ENCODE results near the gene FAM171A1.

DNA sequence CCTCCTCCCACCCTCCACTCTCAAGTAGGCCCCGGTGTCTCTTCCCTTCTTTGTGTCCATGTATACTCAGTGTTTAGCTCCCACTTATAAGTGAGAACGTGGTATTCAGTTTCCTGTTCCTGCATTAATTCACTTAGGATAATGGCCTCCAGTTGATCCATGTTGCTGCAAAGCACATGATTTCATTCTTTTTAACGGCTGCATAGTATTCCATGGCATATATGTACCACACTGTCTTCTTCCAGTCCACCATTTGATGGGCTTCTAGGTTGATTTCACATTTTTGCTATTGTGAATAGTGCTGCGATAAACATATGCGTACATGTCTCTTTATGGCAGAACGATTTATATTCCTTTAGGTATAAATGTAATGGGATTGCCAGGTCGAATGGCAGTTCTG, 51.0 kb downstream of the FAM171A1 start:
- TF ChIP-seq, protein P1, sequence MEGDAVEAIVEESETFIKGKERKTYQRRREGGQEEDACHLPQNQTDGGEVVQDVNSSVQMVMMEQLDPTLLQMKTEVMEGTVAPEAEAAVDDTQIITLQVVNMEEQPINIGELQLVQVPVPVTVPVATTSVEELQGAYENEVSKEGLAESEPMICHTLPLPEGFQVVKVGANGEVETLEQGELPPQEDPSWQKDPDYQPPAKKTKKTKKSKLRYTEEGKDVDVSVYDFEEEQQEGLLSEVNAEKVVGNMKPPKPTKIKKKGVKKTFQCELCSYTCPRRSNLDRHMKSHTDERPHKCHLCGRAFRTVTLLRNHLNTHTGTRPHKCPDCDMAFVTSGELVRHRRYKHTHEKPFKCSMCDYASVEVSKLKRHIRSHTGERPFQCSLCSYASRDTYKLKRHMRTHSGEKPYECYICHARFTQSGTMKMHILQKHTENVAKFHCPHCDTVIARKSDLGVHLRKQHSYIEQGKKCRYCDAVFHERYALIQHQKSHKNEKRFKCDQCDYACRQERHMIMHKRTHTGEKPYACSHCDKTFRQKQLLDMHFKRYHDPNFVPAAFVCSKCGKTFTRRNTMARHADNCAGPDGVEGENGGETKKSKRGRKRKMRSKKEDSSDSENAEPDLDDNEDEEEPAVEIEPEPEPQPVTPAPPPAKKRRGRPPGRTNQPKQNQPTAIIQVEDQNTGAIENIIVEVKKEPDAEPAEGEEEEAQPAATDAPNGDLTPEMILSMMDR (IDR thresholded peaks at IDR 0.05; ENCODE audit: low read length): no peak
- TF ChIP-seq EZH2 (IDR thresholded peaks at IDR 0.05; ENCODE audit: borderline replicate concordance, low read length): no peak

All from OCI-LY1 (cell line).